NK-92 treated with Interleukin-12 subunit alpha and Interleukin-12 subunit beta, amount 100 ng/mL, for 24 hours (cell line): ENCODE measurements around the gene DTX4.

ENCODE experiments used
- DNase-seq: peaks from one replicate; lab custom pipeline; 2025; lab: John Stamatoyannopoulos, UW

Gene DTX4

GRCh38 chr11:59173080-59173963, 1.4 kb downstream of the DTX4 start:
- DNase-seq, result no peak

DNA sequence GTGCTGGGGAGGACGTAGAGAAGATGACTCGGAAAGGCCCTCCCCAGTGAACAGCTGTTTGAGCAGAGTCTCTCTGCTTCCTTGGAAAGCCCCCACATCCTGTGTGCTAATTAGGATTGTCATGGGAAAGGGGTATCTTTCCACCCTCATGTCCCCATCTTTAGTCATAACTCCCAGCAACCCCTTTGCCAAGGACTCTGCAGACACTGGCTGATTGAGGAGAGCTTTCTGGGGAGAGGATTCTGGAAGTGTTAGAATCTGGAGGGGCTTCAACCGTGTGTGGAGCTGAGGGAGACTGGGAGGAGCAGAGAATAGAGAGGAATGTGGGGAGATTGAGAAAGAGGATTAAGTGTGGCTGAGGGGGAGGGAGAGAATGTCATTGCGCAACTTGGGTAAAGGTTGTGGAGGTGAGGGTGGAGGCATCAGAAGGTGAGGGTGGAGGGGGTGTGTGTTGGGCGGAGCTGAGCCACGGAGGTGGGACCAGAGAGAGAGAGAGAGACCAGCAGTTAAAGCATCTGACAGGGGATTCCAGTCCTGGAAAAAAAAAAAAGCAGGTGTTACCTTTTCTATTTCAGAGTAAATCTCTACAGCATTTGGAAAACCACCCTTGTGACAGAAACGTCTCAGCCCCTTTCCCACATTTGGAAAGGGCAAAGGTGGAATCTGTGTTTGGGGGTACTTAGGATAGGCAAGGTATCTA, 2.2 kb downstream of the DTX4 start:
- DNase-seq, result no peak

DNA sequence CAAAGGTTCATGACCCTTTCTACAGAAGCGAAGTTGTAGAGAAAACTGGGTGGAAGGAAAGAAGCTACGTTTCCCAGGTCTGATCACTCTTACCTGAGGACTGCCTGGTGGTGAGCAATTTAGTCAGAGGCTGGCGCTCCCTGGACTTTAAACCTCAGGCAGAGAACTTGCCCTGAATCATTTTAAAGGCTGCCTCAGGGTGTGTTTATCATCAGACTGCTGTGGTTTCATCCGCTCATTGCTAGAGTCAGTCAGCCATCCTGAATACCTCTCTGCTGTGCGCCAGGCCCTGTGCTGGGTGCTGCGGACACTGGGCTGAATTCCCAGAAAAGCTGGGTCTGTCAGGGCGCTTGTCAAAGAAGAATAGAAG, 2.7 kb downstream of the DTX4 start:
- DNase-seq, result no peak

GRCh38 chr11:59175091-59175501, 3.2 kb downstream of the DTX4 start:
- DNase-seq, result no peak

GRCh38 chr11:59176330-59176729, 4.4 kb downstream of the DTX4 start:
- DNase-seq, result no peak

GRCh38 chr11:59178402-59178801, 6.5 kb downstream of the DTX4 start:
- DNase-seq, result no peak

DNA sequence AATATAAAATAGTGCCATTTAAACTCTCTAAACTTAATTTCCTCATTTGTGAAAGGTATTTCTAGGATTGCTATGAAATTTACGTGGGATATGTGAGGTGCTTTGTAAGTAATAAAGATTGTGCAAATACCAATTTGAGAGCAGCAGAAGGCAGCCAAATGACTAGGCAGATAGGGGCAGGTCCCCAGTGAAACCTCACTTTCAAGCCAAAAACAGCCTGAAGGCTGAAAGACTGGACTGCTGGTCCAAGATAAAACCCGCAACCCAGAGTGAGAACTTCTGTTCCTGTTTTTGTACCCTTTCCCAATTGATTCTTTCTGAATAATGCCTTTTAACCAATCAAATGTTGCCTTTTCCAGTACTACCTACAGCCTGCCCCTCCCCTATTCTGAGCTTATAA, 7.2 kb downstream of the DTX4 start:
- DNase-seq, result no peak

GRCh38 chr11:59180168-59180776, 8.3 kb downstream of the DTX4 start:
- no peak for DNase-seq

GRCh38 chr11:59180907-59181306, 9.0 kb downstream of the DTX4 start:
- no peak for DNase-seq

DNA sequence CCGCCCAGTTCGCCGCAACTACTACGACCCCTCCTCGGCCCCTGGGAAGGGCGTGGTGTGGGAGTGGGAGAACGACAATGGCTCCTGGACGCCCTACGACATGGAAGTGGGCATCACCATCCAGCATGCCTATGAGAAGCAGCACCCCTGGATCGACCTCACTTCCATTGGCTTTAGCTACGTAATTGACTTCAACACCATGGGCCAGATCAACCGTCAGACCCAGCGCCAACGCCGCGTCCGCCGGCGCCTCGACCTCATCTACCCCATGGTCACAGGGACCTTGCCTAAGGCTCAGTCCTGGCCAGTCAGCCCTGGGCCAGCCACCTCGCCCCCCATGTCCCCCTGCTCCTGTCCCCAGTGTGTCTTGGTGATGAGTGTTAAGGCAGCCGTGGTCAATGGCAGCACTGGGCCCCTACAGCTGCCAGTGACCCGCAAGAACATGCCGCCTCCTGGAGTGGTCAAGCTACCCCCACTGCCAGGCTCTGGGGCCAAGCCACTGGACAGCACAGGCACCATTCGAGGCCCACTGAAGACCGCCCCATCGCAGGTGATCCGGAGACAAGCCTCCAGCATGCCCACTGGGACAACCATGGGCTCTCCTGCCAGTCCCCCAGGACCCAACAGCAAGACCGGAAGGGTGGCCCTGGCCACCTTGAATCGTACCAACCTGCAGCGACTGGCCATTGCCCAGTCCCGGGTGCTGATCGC, 10.0 kb downstream of the DTX4 start:
- DNase-seq, result no peak

GRCh38 chr11:59182457-59183151, 10.7 kb downstream of the DTX4 start:
- no peak for DNase-seq

DNA sequence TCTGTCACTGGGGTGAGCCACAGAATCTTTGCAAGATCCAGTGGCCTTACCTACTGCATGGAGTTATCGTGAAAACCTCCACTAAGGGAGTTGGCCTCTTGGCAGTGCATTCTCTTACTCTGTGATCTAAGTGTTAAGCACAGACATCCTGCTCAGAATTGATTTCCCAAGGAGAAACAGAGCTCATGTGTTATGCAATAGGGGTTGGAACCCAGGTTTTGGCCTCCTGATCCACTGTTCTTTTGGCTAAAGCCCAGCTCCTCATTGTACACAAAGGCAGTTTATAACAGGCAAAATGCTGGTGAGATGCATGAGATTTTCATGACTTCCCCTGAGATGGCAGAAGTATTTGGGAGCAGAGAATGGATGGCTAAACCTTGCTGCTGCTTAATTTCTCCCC, 11.8 kb downstream of the DTX4 start:
- no peak for DNase-seq

GRCh38 chr11:59184691-59185339, 12.9 kb downstream of the DTX4 start:
- DNase-seq, result no peak

GRCh38 chr11:59185386-59185945, 13.5 kb downstream of the DTX4 start:
- no peak for DNase-seq

- DNase-seq, result no peak
These were observed 14.2 kb downstream of the DTX4 start for GRCh38 chr11:59186130-59186594.

DNA sequence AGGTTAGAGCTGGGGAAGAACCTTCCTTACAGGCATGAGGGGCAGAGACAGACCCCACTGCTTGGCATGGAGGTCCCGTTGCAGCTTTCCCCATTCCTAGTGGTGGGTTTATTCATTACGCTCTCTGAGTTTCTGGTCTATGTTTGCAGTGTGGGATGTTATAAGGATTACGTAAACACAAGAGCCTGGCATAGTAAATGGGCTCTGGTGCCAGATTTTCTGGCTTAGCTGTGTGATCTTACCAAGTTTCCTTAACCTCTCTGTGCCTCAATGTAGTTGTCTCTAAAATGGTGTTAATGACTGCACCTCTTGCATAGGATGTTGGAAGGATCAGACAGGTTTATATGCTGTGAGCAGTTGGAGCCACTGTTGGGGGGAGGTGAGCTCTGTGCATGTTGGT, 15.1 kb downstream of the DTX4 start:
- DNase-seq, result no peak

- DNase-seq, result no peak
These were observed 15.7 kb downstream of the DTX4 start for GRCh38 chr11:59187587-59187986.

DNA sequence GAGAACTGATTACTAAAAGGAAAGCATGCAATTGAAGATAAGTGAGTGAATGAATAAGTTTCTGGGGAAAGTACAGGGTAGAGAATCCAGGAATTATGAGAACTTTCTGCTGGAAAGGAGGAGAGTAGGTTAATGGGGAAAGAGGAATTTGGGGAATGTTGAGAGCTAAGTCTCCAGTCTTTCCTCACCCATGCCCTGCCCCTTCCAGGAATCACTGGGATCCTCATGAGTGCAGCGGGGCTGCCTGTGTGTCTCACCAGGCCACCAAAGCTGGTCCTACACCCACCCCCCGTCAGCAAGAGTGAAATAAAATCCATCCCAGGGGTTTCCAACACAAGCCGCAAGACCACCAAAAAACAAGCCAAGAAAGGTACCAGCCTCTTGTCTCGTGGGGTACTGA, 17.0 kb downstream of the DTX4 start:
- no peak for DNase-seq

- no peak for DNase-seq
These were observed 18.1 kb downstream of the DTX4 start for GRCh38 chr11:59189986-59190385.

- DNase-seq, result no peak
These were observed 19.2 kb downstream of the DTX4 start for GRCh38 chr11:59191095-59191494.

DNA sequence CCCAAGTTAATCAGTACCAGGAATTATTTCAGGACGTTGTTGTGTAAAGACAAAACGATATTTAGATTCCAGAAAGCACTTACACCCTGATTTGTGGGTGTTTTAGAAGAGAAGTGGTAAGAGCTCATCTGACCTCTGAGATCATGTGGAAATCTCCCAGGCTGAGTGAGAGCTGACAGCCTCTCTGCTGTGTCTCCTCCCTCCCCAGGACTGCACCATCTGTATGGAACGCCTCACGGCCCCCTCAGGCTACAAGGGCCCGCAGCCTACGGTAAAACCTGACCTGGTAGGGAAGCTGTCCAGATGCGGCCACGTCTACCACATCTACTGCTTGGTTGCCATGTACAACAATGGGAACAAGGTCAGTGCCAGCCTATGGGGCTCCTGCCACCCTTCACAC, 20.0 kb downstream of the DTX4 start:
- no peak for DNase-seq
